Activated CD8-positive, alpha-beta memory T cell treated with anti-CD3 and anti-CD28 coated beads, Interleukin-2, amount 50 U/mL, for 48 hours (primary cell): ENCODE data around the gene AGXT2.

ENCODE experiments used
- DNase-seq: peaks from one replicate; pipeline ENCODE4 v3.0.0-alpha.2; 2020

The AGXT2 gene

GRCh38 chr5:35047785-35048404 lies at the start of gene AGXT2:
AGXT2 (minus strand) TSS chr5:35047949; CDS start chr5:35047892, 57 bp downstream.
- DNase-seq, result no peak

DNA sequence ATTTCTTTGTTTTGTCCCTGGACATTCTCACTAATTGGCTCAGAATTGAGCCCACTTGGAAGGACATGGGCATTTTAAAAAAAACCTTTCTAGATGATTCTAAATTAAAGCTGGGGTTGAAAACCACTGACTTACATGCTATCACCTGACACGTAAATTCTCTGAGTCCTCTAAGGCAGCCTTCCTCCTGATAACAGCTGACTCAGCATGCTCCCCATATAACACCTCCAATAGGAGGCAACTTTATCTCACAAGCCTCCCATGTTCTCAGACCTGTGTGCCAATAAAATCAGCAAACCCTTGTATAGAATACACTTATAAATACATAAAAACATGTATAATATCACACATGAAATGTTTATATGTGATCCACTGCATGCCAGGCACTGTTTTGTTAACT lies 49.2 kb upstream of the AGXT2 start:
- DNase-seq, result no peak

DNA sequence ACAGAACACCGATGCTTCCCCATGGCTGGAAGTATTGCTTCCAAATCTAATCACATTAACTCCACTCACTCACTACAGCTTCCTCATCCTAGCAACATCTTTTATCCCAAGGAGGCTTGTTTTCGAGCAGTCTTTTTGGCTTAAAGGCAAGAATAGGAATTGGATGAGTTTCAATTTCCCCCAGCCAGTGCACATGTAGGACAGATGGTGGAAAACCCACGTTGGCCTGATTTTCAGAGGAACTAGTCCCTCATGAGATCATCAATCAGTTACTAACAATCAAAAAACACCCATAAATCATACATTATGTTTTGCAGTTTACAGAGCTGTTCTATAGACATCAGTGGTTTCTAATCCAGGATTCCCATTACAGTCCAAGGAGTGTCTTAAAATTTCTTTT lies 48.5 kb upstream of the AGXT2 start:
- DNase-seq, result no peak

- no peak for DNase-seq
Observed at GRCh38 chr5:35095366-35095765, 47.6 kb upstream of the AGXT2 start.

DNA sequence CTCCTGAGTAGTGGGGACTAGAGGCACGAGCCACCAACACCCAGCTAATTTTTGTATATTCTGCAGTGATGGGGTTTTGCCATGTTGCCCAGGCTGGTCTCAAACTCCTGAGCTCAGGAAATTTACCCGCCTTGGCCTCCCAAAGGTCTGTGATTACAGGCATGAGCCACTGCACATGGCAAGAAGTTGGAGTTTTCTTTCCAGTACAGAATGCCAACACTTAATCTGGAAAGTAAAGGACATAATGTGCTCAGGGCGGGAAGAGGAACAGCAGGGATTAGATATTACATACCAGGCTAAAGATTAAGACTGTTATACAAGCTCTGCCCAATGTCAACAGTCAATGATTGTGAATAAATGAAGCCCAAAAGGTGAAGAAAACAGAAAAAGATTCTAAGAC lies 47.2 kb upstream of the AGXT2 start:
- no peak for DNase-seq

- no peak for DNase-seq
Observed at GRCh38 chr5:35092703-35093102, 45.0 kb upstream of the AGXT2 start.

- no peak for DNase-seq
Observed at GRCh38 chr5:35091704-35092103, 44.0 kb upstream of the AGXT2 start.

GRCh38 chr5:35089334-35090314 lies 41.9 kb upstream of the AGXT2 start:
- DNase-seq, result peak; percentile 60

GRCh38 chr5:35087991-35088390 lies 40.2 kb upstream of the AGXT2 start:
- DNase-seq, result no peak

DNA sequence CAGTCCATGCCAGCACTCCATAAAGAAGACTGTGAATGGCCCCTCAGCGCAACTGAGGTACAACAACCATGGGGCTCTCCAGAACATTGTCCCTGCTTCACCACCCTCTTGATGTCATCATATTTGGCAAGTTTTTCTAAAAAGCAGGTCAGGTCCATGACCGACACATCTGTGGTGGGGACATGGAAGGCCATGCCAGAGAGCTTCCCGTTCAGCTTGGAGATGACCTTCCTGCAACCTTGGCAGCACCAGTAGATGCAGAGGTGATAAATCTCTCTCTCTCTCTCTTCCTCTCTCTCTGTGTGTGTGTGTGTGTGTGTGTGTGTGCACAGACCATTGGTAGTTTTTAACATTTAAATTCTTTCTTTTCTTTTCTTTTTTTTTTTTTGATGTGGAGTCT lies 35.4 kb upstream of the AGXT2 start:
- DNase-seq, result no peak

DNA sequence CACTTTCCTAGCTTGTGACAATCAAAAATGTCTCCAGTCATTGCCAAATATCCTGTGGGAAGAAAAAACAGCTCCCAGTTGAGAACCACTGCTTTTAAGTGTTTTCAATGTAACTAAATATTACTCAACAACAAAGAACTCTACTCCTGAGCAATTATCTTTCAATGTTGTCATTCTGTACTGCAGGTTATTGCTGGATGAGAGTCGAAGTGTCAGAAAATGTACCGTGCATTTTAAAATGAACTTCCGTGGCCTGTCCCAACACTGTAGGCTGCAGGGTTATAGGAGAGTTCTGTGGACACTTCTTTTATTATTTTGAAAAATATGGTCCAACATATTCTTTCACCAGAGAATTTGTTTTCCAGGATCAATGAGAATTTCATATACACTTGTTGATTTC lies 34.8 kb upstream of the AGXT2 start:
- no peak for DNase-seq

DNA sequence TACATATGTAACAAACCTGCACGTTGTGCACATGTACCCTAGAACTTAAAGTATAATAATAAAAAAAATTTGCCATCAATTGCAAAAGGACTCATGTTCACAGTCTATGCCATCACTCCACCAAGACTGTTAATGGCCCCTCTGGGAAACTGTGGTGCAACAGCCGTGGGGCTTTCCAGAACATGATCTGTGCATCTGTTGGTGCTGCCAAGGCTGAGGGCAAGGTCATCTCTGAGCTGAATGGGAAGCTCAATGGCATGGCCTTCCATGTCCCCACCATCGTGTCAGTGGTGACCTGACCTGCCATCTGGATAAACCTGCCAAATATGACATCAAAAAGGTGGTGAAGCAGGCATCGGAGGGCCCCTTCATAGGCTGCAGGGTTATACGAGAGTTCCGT lies 33.4 kb upstream of the AGXT2 start:
- DNase-seq, result no peak

- DNase-seq, result no peak
Observed at GRCh38 chr5:35073160-35073559, 25.4 kb upstream of the AGXT2 start.

DNA sequence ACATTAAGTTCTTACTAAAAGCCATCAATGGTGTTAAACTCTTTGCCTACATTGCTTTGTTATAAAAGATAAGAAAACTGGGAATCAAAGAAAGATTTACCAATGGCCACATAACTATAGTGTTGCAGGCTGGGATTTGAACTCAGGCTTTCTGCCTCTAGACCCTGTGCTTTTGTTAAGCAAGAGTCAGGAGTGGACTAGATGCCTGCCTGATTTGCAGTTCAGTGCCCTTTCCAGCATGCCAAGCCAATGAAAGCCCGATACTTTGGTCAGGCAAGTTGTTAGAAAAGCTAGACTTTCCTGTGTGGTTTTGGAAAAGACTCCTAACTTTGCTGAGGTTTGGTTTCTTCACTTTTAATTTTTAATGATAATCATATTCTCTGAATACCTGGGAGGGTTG lies 21.4 kb upstream of the AGXT2 start:
- no peak for DNase-seq

DNA sequence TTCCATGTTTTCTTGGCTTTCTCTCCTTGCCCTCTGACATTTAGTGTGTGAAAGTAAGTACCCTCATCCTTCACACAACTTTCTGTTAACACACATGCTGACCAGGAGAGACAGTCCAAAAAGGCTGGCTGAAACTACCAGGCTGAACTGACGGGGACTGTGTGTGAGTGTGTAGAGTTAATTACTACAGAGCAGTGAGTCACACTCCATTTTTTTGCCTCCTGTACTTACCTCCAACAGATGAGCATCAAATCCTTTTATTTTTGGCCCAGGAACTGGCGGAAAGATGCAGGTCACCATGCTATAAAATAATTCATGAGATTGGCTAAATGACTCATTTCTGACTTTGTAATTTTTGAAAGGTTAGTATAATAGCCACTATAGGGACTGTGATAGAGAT lies 20.2 kb upstream of the AGXT2 start:
- no peak for DNase-seq

DNA sequence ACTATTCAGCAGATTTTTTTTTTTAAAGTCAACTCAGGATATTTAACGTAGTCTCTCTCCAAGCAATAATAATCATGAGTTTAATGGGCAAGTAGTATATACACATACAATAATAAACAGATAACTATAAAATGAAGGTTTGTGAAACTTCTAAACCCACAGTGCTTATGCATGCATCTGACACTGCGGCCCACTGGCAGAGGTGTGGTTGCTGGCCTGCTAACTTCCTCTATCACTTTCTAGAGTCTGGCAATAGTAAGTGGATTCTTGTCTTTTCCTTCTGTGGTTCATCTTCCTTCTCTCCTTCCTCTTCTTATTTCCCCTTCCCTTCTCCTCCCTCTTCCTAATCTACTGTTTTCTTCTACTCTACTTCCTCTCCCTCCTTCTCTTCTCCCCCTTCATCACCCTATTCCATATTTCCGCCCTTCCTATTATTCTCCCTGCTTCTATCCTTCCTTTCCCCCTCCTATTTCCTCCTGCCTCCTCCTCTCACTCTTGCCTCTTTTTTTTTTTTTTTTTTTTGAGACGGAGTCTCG lies 18.6 kb upstream of the AGXT2 start:
- DNase-seq, result no peak

GRCh38 chr5:35063414-35063813 lies 15.7 kb upstream of the AGXT2 start:
- DNase-seq, result no peak

- DNase-seq, result no peak
Observed at GRCh38 chr5:35061211-35061770, 13.5 kb upstream of the AGXT2 start.

GRCh38 chr5:35060236-35060635 lies 12.5 kb upstream of the AGXT2 start:
- DNase-seq, result no peak

DNA sequence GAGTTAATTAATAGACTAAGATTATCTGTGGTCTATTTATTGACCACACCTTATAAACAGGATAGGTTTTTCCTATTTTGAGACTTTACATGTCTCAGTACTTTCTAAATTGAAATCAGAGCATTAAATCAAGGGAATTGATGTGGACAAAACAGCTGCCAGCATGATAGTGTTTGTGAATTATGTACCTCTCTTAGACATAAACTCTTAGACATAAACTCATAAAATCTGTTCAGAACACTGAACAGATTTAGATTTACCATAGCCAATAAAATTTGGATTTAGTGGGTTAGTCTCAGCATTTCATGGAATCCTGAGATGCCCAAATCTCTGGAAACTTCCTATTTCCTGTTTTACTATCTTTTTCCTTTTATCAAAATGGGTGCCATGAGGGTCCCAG lies 11.5 kb upstream of the AGXT2 start:
- no peak for DNase-seq

- DNase-seq, result no peak
Observed at GRCh38 chr5:35058374-35058788, 10.6 kb upstream of the AGXT2 start.

GRCh38 chr5:35056686-35057085 lies 8.9 kb upstream of the AGXT2 start:
- no peak for DNase-seq

GRCh38 chr5:35052838-35053237 lies 5.1 kb upstream of the AGXT2 start:
- no peak for DNase-seq
